GM18508 (cell line): ENCODE data around the gene ZNF750.

Source experiments
- ATAC-seq: cut with Tn5 transposase; IDR thresholded peaks from one replicate; pipeline ENCODE4 v1.9.1; 2021; ENCODE audit warnings: moderate number of reproducible peaks; ENCODE audit not compliant: insufficient read depth, unreplicated experiment

ZNF750 gene

DNA sequence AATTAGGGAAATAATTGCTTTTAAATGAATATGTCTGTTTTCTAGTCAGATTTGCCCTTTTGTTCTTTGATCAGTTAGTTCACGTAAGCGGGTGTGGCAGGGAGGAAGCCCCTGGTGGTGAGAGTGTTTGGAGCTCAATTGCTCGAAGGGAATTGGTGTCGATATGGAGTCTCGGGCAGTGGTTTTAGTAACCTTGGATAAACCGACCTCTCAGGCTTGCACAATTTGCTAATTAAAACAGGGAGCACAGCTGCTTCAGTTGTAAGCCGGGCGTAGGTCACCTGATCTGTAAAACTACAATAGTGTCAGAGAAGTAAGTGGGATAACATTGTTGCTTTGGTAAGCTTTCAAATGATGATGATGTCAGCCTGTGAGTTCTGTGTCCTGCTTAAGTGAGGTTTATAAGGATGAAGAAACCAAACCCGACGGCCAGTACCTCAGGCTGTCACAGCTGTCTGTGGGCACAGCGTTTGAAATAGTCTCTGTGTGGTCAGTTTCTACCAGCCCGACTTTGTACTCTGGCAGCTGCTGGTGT is 2.9 kb downstream of the ZNF750 start:
- ATAC-seq = no peak

DNA sequence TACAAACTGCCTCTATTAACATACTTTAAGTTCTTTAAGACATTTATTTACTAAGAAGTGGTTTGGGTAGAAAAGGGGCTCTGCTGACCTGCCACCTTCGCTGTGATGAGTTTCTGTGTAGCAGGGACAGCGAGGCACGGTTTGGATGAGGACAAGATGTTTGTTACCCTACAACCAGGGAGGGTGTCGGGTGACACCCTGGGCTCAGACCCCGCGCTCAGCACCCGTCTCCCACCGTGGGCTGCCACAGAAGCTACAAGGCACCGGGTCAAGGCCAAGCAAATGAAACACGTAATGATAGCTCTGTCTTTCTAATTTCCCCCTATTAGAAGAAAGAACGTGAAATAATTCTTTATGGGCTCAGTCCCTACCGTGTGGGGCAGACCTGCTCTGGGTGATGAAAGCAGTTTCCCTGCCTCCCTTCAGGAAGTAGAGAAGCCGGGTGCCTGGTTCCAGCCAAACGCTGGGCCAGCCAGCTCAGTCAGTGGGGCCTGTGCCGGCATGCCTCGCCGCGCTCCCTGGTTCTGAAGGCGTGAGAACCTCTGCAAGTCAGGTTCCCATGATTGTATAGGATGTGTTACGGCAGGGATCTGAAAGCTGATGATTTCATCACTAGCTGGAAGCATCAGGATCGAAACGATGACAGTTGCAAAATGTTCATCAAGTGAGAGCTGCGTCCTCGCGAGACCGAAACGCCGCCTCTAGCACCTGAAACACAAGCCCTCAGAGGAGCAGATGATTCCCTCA is 3.9 kb downstream of the ZNF750 start:
- no peak for ATAC-seq

DNA sequence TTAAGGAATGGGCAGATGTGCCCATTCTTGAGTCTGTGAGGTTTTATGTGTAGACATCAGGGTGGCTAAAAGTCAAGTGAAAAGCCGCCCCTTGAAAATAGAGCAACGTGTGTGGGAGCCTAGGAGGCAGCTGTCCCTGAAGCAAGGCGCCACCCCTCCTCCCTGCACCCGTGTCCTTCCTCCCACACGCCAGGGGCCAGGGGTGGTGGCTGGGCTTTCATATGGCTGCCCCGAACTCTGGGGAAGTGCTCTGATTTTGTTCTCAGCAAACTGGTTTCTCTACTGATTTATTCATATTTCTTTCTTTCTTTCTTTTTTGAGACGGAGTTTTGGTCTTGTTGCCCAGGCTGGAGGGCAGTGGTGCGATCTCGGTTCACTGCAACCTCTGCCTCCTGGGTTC is 4.7 kb downstream of the ZNF750 start:
- no peak for ATAC-seq

DNA sequence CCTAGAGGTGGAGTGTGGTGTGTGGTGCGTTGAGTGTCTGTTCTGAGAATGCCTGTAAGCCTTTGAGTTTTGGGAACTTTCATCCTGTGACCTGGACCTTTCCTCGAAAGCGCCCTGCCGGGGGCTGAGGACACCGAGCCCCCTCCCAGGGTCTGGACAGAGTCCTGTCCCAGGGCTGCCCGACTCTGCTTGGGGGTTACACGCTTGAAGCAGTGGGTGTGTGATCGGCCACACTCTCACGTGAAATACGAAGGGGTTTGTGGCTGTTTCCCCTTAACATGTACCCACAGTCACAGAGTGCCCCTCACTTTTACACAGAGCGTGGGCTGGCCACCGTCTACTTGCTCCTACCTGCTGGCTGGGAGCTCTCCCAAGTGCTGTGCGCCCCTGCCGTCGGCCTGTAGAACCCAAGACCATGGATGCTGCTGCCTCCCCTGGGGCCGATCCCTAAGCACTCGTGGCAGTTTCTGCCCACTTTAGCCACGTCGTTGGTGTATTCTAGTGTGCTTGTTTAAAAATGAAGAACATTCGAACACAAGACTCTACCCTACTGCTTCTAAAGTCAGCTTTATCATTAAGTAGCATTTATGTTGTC is 6.8 kb downstream of the ZNF750 start:
- no peak for ATAC-seq

DNA sequence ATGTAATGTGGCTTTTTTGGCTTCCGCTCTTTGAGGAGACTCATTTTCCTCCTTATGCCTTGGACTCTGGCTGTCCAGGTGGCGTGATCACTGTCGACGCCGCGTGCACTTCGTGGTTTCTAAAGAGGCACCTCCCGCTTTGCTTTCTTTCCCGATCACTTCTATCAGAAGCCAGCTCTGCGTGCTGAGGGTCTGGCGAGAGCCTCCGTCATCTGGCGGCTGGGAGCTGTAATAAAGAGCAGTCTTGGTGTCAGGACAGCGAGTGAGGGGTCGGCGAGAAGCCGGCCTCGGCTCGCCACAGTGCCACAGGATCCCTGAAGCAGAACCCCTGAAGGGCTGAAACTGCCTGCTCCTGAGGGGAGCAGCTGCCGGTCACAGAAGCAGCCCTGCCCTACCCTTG is 7.4 kb downstream of the ZNF750 start:
- no peak for ATAC-seq

DNA sequence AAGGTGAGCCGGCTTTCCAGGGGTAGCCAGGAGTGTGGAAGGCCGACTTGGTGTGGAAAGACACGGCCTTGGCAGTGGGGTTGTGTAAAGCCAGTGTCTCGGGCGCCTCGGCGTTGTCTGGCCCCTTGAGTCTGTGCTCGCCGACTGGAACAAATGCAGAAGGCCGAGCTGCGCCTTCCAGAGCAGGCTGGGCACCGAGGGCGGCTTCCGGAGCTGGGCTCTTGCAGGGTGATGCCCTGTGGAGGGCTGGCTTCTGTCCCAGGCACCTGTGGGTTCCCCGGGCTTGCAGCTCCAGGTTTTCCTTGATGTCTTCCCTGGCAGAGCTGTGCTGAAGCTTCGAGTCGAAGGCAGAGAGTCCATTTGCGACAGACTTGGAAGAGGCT is 8.0 kb downstream of the ZNF750 start:
- no peak for ATAC-seq

DNA sequence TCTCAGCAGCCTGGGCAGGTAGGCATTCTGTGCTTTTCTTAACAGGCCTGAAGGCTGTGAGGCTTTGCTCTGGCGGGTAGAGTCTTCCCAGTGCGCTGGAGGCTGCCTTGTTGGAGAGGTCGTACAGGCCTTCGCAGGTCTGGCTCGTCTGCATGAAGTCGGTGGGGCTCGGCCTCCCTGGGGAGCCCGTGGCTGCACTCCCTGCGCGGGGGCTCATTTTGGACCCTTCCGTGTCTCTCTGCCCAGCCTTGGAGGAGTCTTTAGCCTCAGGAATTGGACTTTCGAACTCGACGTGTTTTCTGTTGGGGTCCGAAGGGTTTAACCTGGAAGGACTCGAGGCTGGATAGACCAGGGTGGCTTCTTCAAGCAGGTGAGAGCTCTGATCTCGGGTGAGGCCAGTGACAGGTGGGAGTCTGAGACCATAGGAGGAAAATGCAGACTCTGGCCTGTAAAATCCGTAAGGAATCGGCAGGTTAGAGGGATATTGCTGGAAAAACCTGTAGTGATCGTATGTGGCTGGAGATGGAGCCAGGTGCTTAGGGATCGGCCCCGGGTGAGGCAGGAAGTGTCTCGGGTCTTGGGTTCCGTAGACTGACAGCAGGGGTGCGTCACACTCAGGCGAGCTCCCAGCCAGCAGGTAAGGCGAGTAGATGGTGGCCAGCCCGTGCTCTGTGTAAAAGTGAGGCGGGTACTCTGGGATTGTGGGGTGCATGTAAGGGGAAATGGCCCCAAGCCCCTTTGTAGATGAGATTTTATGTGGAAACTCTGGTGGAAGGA is 8.6 kb downstream of the ZNF750 start:
- ATAC-seq = no peak

DNA sequence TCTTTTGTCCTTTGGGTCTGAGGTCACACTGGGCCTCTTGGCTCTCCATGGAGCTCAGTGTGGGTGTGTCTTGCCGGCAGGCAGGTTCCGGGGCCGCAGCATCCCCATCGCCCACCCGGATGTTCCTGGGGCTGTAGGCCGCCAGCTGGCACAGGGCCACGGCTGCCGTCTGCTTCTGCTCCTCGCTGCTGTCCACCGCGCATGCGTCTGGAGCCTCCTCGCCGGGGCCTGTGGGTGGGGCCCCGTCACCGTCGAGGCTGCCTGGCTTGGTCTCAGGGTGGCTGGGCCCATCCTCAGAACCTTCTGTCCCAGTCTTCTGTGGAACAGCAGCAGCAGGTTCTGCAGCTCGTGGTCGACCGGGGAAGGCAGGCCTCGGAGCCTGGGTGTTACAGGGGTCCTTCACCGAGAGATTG is 9.6 kb downstream of the ZNF750 start:
- no peak for ATAC-seq

DNA sequence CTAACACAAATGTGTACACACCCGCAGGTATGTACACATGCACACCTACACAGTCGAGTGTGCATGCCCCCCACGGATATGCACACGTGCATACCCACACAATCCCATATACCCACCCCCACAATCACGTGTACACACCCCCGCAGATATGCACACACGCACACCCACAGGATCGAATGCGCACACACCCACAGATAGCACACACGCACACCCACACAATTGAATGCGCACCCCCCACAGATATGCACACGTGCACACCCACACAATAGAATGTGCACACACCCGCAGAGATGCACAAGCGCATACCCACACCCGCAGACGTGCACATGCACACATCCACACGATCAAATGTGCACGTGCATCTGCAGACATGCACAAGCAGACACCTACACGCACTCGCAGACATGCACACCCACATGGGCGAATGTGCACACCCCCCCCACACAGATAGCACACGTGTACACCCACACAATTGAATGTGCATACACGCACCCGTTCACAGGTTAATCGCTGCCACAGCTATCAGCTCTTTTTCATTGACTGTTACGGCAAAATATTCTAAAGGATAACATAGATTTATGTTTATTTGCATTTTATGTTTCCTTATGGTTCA is 10.8 kb downstream of the ZNF750 start:
- ATAC-seq = no peak

DNA sequence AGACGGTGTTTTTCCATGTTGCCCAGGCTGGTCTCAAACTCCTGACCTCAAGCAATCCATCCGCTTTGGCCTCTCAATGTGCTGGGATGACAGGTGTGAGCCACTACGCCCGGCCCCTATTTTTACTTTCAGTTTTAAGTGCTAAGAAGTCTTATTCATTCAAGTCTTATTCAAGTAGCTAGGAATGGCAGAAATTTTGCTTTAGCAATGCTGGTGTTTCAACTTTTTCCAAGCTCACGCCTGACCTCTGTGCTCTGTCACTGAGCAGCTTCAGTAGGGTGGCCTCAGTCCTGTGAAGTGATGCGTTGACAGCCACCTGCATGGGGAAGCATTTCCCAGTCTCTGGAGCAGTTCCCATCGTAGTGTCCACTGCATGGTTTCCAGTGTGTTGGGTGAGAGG is 12.9 kb downstream of the ZNF750 start:
- ATAC-seq = no peak

DNA sequence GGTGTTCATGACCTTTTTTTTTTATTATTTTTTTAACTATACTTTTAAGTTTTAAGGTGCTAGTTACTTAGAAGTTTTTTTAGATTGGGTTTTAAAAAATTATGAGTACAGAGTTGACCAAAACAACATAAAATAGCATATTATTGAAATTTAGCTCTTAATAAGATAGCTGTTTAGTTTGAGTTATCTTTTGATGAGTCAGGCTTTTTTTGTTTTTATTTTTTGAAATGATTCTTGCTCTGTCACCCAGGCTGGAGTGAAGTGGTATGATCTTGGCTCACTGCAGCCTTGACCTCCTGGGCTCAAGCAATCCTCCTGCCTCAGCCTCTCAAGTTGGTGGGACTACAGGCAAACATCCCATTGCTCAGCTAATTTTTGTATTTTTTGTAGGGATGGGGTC is 13.6 kb downstream of the ZNF750 start:
- ATAC-seq = no peak

DNA sequence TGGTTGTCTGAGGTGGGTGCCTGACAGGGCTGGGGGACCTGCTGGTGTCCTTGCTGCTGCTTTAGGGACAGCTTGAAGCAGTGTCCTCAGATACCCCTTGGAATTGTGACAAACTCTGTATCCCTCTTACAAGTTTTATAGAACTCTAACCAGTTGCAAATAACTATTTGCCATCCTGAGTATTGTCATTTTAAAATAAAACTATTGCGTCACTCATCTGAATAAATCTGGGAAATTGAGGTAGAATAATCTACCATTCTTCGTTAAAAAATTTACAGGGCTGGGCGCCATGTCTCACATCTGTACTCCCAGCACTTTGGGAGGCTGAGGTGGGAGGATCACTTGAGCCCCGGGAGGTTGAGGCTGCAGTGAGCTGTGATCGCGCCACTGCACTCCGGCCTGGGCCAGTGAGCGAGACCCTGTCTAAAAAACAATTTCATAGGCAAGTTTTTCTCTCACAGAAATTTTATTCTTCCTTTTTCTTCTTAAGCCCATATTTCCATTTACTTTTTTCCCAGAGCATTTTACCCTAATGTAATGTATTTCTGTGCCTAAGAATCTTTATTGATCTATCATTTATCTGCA is 14.2 kb downstream of the ZNF750 start:
- no peak for ATAC-seq

DNA sequence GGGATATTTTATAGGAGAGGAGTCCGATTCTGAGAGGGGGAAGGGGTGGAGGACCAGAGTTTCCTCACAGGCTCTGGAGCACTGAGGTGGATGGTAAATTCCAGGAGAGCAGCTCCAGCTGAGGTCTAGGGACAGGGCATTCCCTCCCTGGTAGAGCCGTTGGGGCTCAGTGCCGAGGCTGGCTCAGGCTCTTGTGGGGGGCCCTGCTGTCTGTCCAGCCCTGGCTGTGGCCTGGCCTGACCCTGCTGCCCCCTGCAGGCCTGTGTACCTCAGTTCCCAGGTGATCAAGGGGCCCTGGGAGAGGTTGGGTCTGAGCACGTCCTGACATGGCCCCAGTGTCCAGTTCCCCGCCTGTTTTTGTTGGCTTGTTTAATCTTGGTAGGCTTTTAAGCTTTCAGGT is 16.8 kb downstream of the ZNF750 start:
- no peak for ATAC-seq

DNA sequence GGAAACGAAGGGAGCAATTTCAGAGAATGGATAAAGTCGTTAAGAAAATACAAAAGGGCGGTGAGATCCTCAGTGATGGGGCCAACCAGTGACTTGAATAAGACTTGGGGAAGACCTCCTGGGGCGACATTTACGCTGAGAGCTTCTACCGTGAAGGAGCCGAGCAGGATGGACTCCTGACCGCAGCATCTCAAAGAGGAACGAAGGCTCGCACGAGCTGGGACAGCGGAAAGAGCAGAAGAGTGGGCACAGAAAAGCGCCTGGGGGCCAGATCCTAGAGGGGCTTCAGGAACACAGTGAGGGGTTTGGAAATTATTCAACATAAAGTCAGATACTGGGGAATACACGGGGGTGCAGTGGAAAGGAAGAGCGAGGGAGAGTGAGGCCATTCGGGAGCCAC is 17.5 kb downstream of the ZNF750 start:
- ATAC-seq = no peak

DNA sequence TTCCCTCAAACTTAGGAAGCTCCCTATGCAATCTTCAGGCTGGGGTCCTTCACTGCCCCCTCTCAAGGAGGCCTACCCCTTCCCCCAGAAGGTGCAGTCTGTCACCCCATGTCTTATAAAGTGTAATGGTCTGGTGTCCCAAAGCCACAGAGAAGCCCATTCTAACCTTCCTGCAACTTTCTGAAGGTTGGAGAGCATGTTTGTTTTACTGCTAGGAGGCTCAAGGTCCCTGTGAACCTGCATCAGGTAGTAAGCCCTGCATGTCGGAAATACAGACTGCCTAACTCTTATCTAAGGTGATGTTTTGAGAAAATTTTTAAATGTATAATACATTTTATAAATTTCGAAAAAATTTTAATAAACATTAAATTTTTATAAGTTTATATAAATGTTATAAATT is 18.3 kb downstream of the ZNF750 start:
- ATAC-seq = no peak

DNA sequence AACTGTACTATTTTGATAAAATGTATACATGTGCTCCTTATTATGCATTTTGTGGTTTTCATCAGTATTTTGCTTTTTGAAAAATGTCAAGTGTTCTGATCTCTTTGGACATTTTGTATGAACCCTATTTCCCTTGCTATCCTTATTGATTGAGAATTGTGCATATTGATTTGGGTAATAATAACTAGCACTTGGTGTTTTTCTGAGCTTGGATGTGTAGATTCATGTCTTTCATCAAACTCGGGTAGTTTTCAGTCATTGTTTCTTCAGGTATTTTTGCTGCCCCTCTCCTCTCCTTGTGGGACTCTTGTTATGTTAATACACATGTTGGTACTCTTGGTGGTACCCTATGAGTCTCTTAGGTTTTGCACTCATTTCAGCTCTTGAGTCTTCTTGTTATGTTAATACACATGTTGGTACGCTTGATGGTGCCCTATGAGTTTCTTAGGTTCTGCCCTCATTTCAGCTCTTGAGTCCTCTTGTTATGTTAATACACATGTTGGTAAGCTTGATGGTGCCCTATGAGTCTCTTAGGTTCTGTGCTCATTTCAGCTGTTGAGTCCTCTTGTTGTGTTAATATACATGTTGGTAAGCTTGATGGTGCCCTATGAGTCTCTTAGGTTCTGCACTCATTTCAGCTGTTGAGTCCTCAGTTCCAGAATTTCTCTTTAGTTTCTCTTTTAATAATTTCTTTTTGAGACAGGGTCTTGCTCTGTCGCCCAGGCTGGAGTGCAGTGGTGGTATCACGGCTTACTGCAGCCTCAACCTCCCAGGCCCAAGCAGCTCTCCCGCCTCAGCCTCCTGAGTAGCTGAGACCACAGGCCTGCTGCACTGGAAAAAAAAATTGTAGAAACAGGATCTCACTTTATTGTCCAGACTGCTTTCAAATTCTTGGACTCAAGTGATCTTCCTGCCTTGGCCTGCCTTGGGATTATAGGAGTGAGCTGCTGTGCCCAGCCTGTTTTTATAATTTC is 19.3 kb downstream of the ZNF750 start:
- ATAC-seq = no peak

DNA sequence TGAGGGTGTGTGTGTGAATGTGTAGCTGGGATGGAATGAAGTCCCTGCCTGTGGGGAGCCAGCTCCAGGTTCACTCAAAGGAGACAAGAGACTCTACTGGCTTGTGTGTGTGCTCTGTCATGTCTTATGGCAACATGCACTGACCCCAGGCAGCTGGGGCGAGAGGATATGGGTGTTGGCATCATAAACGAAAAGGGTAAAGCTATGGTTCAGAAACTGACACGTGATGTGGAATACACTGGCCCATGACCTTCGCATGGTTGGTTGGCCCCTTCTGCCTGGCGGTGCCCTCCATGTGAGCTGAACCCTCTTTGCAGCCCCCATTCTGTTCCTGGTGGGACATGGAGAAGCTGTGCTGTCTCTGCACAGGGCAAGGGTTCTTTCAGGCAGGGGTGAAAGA is 21.9 kb downstream of the ZNF750 start:
- ATAC-seq = no peak

DNA sequence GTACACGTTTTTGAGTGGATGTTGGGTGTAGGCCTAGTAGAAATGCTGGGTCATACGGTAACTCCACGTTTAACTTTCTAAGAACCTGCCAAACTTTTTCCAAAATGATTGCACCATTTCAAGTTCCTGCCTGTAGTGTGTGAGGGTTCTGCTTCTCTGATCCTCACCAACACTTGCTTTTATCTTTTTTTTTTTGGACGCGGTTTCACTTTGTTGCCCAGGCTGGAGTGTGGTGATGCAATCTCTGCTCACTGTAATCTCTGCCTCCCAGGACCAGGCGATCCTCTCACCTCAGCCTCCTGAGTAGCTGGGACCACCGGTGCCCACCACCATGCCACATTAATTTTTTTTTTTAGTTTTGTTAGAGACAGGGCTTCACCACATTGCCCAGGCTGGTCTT is 23.5 kb downstream of the ZNF750 start:
- no peak for ATAC-seq

DNA sequence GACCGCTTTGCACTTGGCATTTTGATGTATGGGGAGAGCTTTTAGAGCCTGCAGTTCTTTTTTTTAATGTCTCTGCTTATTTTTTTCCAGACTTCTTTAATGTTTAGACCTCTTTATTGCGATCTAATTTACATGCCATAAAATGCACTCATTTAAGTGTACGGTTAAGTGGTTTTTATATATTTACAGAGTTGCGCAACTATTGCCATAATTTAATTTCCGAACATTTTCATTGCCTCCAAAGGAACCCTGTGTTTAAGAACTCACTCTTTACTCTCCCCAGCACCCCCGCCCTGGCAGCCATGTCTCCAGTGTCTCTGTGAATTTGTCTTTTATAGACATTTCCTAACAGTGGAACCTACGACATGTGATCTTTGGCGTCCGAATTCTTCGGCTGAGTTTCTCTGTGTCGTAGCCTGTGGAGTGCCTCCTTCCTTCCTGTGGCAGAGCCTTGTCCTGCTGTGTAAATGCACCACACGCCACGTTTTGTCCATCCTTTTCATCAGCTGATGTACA is 24.0 kb downstream of the ZNF750 start:
- ATAC-seq = no peak
